HEK293 (cell line): ENCODE results near the gene TIE1.

Source experiments
- AEBP2 ChIP-seq: fragments of 450-650 bp; formaldehyde crosslinking; IDR thresholded peaks from 2 replicates; pipeline ENCODE4 v1.5.1; 2016; ENCODE audit warnings: missing biosample characterization, missing genetic modification characterization, borderline replicate concordance
- CTCF ChIP-seq: fragments of 450-650 bp; formaldehyde crosslinking; IDR thresholded peaks from 2 replicates; pipeline ENCODE4 v1.5.1; 2016; ENCODE audit warnings: missing biosample characterization, missing genetic modification characterization
- REST ChIP-seq: fragments of 450-650 bp; formaldehyde crosslinking; IDR thresholded peaks from 2 replicates; pipeline ENCODE4 v1.5.1; 2016; ENCODE audit warnings: missing biosample characterization, missing genetic modification characterization
- SP2 ChIP-seq: fragments of 450-650 bp; formaldehyde crosslinking; IDR thresholded peaks from 2 replicates; pipeline ENCODE4 v1.5.1; 2016; ENCODE audit warnings: missing biosample characterization, missing genetic modification characterization
- WT1 ChIP-seq: fragments of 450-650 bp; formaldehyde crosslinking; IDR thresholded peaks from 2 replicates; pipeline ENCODE4 v1.5.1; 2016; ENCODE audit warnings: missing biosample characterization, missing genetic modification characterization
- ZBTB44 ChIP-seq: fragments of 450-650 bp; IDR thresholded peaks from 2 replicates; pipeline ENCODE4 v1.5.1; 2018; ENCODE audit warnings: missing biosample characterization, mild to moderate bottlenecking, missing genetic modification characterization
- ZNF155 ChIP-seq: fragments of 450-650 bp; formaldehyde crosslinking; IDR thresholded peaks from 2 replicates; pipeline ENCODE4 v1.5.1; 2016; ENCODE audit warnings: missing biosample characterization, missing genetic modification characterization
- ZNF239 ChIP-seq: fragments of 450-650 bp; formaldehyde crosslinking; IDR thresholded peaks from 2 replicates; pipeline ENCODE4 v1.5.1; 2016; ENCODE audit warnings: missing biosample characterization, missing genetic modification characterization
- ZNF274 ChIP-seq, 2 experiments: fragments of 200-500 bp in 1 of 2; fragments of 450-650 bp in 1 of 2; sonication (Bioruptor generic) in 1 of 2; formaldehyde crosslinking in 1 of 2; IDR thresholded peaks; 2 replicates each; pipeline versions ENCODE4 v1.5.1 to v1.6.1; 2014 to 2016; ENCODE audit warnings: borderline replicate concordance in 1 of 2, inconsistent platforms in 1 of 2, low read length in 1 of 2, missing biosample characterization in 1 of 2, missing genetic modification characterization in 1 of 2
- ZNF416 ChIP-seq: fragments of 450-650 bp; formaldehyde crosslinking; IDR thresholded peaks from 2 replicates; pipeline ENCODE4 v1.5.1; 2016; ENCODE audit warnings: missing biosample characterization, missing genetic modification characterization

- no peak for TF ChIP-seq ZNF155 (tag by site-specific recombination)
- TF ChIP-seq ZNF274 (IDR thresholded peaks at IDR 0.05; ENCODE audit: low read length) = no peak
- TF ChIP-seq ZNF274 (tag by site-specific recombination; IDR thresholded peaks at IDR 0.05; ENCODE audit: borderline replicate concordance) = no peak
- TF ChIP-seq SP2 (tag by site-specific recombination) = no peak
- TF ChIP-seq REST (tag by site-specific recombination) = no peak
- no peak for TF ChIP-seq CTCF (tag by site-specific recombination)
- TF ChIP-seq ZNF416 (tag by site-specific recombination) = no peak
- TF ChIP-seq WT1 (tag by site-specific recombination) = no peak
- no peak for TF ChIP-seq AEBP2 (tag by site-specific recombination)
- TF ChIP-seq ZNF239 = no peak
- TF ChIP-seq ZBTB44 = no peak
These were observed 19.0 kb downstream of the TIE1 start for GRCh38 chr1:43319766-43320165.
